ENCODE measurements around the gene MOB3C. TPM values are rescaled to one million over a fixed set of nuclear protein-coding genes. Genes with fewer than 3 reads are reported as not detected.

The MOB3C gene
- total RNA-seq: 10.4 and 11.4 TPM in 2 replicates

GRCh38 chr1:46616277-46617107 is at the start of gene MOB3C:
MOB3C (minus strand) TSS chr1:46616811; CDS start chr1:46613321, 3,490 bp downstream.

DNA sequence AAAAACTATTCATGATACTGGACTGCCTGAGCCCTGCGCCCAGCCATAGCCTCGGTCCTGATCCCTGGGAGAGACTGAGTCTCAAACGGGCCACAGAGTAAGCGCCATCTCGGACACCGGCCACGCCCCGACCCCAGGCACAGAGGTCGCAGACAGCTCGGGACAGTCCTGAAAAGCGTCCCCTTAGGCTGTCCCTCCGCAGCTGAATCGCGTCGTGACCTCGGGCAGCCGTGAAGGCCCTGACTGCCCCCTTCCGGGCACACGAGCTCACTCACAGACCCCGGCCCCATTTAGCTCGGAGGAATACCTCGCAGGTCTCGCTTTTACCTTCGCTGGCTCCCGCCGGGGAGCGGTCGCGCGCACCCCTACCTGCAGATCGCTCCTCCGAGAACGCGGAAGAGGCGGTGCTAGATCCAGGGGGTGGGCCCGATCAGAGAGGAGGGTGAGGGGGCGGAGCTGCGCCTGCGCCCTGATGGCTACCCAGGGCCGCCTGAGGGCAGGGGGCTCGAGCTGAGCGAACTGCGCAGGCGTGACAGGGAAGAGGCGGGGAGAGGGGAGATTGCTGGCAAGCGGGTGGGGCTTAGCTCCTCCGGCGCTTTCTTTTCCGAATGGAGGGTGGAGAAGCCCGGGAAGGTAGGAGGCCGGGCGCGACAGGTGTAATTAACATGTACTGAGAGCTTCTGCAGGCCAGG is 12.6 kb downstream of the MOB3C start, which contains the start of gene MKNK1:
Gene MKNK1 (minus strand): TSS at position 411 of the 692 bp plus-strand sequence. CDS start 20,941 bp downstream, outside the sequence.

Other genes starting within 250 kb of the MOB3C start
- 0.37 and 0.92 TPM in 2 replicates for gene FAAH, start 222.5 kb downstream of the MOB3C start, total RNA-seq
- not detected in 2 replicates for gene DMBX1, start 127.0 kb downstream of the MOB3C start, total RNA-seq
- not detected in 2 replicates for gene KNCN, start 65.2 kb downstream of the MOB3C start, total RNA-seq
- 15.7 and 18.6 TPM in 2 replicates for gene MKNK1, start 12.5 kb downstream of the MOB3C start, total RNA-seq
- 44.5 and 47.9 TPM in 2 replicates for gene ATPAF1, start 51.6 kb upstream of the MOB3C start, total RNA-seq
- gene TEX38, start 55.0 kb upstream of the MOB3C start, total RNA-seq: not detected in 2 replicates
- gene EFCAB14, start 102.3 kb upstream of the MOB3C start, total RNA-seq: 30.3 and 42.4 TPM in 2 replicates
- gene CYP4B1, start 182.2 kb upstream of the MOB3C start, total RNA-seq: not detected in 2 replicates